Erythroblast (primary cell): Measurements from ENCODE around the gene EXTL1.

ENCODE experiments used
- DNase-seq, 2 experiments: peaks; one replicate each; lab custom pipeline; 2025; lab: John Stamatoyannopoulos, UW
- GATA1 ChIP-seq: IDR thresholded peaks from 2 replicates; pipeline ENCODE4 v1.6.1; 2011; ENCODE audit warnings: low read depth, mild to moderate bottlenecking, control low read depth, low read length, moderate library complexity
- POLR2A ChIP-seq: IDR thresholded peaks from 2 replicates; pipeline ENCODE4 v1.6.1; 2011; ENCODE audit warnings: mild to moderate bottlenecking, low read length

Gene EXTL1

GRCh38 chr1:26070296-26070962 lies 48.9 kb downstream of the EXTL1 start:
- DNase-seq, result peak; percentile 85 to 94
- peak; percentile 43 for TF ChIP-seq POLR2A
- no peak for TF ChIP-seq GATA1

DNA sequence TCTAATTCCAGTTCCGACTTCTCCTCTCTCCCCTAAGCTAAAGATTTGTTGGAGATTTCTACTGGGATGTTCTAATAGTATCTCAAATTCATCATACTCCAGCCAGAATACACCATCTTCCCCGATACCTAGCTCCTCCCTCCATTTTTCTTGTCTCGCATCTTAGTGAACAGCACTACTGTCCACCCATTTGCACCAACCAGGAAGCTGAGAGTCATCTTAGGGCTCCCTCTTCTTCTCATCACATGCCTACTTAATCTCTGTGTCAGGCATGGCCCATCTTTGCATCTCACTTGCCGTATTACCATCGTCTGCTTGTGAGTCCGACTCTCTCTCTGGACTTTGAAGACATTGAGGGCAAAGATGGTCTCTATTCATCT lies 49.4 kb downstream of the EXTL1 start:
- no peak for TF ChIP-seq GATA1
- no peak for TF ChIP-seq POLR2A
- no peak for DNase-seq

- DNase-seq, result no peak
- TF ChIP-seq POLR2A, result no peak
- TF ChIP-seq GATA1, result no peak
Observed at GRCh38 chr1:26072305-26072704, 50.7 kb downstream of the EXTL1 start.

DNA sequence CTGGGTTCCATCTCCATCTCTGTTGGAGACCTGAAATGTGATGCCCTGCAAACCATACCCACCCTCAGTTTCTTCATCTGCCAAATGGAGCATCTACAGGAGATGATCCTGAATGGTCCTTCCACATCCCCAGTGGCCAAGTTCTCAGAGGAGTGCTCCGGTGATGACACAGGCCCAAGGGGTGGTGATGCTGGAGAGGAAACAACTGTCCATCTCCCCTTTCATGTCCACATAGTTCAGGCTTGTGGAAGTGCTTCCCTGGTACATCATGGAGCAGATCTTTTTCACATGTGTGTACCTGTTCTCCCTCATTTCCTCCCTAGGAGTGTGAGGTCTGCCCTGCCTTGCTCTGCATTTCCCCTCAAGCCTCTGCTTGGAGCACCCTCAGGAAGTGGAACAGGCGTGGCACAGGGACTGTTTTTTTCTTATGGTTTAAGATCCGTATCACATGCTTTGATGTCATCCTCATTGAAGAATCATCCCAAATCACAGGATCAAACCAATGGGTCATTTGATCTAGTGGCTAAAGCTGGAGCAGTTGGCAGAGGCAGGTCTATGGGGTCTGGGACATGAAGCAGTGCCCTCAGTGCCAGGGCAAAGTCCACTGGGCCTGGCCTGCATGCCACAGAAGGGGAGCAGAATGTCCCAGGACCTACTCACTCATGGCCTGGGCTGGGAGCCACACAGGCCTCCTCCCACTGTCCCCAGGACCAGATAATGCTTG lies 54.0 kb downstream of the EXTL1 start:
- TF ChIP-seq POLR2A, result no peak
- TF ChIP-seq GATA1, result no peak
- no peak for DNase-seq

- TF ChIP-seq GATA1, result no peak
- no peak for TF ChIP-seq POLR2A
- no peak for DNase-seq
Observed at GRCh38 chr1:26077524-26077923, 55.9 kb downstream of the EXTL1 start.

GRCh38 chr1:26078286-26079177 lies 57.0 kb downstream of the EXTL1 start:
- DNase-seq, result peak in 1 of 2 experiments; percentile 22
- TF ChIP-seq GATA1, result no peak
- no peak for TF ChIP-seq POLR2A

GRCh38 chr1:26079178-26079563 lies 57.6 kb downstream of the EXTL1 start:
- TF ChIP-seq GATA1 (no peak), POLR2A (no peak)
- no peak for DNase-seq

DNA sequence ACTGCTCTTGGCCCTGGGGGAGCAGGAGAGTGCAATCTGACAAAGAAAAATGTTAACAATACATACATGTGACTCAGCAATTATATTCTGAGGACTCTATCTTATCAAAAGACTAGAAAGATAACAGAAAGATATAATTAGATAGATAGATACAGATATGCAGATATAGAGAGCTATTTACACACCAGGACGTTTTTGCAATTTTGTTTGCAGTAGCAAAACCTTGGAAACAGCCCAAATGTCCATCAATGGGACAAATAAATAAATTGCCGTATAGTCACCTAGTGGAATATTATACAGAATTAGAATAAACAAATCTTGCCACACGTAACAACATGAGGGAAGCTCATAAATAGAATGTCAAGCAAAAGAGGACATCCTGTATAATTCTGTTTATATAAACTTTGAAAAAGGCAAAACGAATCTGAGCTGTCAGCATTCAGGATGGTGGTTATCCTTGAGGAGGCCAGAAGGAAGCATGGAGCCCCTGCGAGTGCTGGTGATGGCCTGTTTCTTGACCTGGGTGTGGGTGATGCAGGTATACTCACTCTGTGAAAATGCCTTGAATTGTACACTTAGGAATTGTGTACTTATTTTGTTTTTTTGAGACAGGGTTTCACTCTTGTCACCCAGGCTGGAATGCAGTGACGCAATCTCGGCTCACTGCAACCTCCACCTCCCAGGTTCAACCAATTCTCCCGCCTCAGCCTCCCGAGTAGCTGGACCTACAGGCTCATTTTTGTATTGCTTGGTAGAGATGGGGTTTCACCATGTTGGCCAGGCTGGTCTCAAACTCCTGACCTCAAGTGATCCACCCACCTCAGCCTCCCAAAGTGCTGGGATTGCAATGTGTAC lies 58.6 kb downstream of the EXTL1 start:
- no peak for TF ChIP-seq GATA1
- TF ChIP-seq POLR2A, result no peak
- no peak for DNase-seq

- DNase-seq, result no peak
- TF ChIP-seq GATA1 (no peak), POLR2A (no peak)
Observed at GRCh38 chr1:26081267-26082019, 59.9 kb downstream of the EXTL1 start.

- TF ChIP-seq POLR2A (no peak), GATA1 (no peak)
- DNase-seq, result no peak
Observed at GRCh38 chr1:26082020-26082350, 60.4 kb downstream of the EXTL1 start.

DNA sequence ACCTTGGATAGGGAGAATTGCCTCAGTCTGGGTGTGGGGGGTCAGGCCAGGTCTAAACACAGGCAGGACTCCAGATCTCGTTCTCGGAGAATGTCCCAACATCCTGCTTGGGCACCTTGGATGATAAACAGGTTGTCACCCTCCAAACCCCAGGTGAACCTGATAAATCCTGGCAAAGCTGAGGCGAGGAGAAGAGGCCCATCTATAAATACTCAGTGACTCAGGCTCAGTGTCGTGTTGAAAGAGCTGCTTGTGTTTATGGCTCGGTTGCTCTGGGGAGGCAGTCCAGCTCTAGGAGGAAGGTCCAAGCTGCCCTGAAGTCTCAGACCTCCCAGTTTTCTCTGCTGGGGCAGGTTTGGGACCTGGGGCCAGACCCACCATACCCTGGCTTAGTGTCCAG lies 61.6 kb downstream of the EXTL1 start:
- DNase-seq, result no peak
- TF ChIP-seq POLR2A (no peak), GATA1 (no peak)

GRCh38 chr1:26084091-26084561 lies 62.6 kb downstream of the EXTL1 start:
- DNase-seq, result no peak

More at GRCh38 chr1:26084091-26084561, 62.6 kb downstream of the EXTL1 start:
- no peak for TF ChIP-seq GATA1
- TF ChIP-seq POLR2A, result no peak
